ENCODE measurements around the gene CHL1. TPM values are rescaled to one million over a fixed set of nuclear protein-coding genes. Genes with fewer than 3 reads are reported as not detected.

Gene CHL1
- total RNA-seq, 2 experiments from 2014 or later, result not detected

- intact Hi-C loops (cut with micrococcal nuclease), result no loop called here
- no peak for DNase-seq
Measured at GRCh38 chr3:453106-453505, 256.5 kb downstream of the CHL1 start.

GRCh38 chr3:454986-455385, 258.4 kb downstream of the CHL1 start:
- H3K27ac Mint-ChIP-seq, result no peak overlapping the region
- H3K9me3 Mint-ChIP-seq, result peaks cover 3% of the 10 kb centered on the region
- ChIA-PET POLR2A (no interaction called here), CTCF (no interaction called here)
- DNase-seq, result no peak
- no peak overlapping the region for H3K4me3 Mint-ChIP-seq
- H3K36me3 Mint-ChIP-seq, result no peaks in the 10 kb centered on the region
- no peaks in the 10 kb centered on the region for H3K27me3 Mint-ChIP-seq
- no peaks in the 10 kb centered on the region for H3K4me1 Mint-ChIP-seq (ENCODE audit: low read depth)
- intact Hi-C loops (cut with micrococcal nuclease), result no loop called here

More at GRCh38 chr3:453106-453505, 256.5 kb downstream of the CHL1 start:
- CTCF ChIA-PET, result no interaction called here
- no peak overlapping the region for H3K4me3 Mint-ChIP-seq
- H3K36me3 Mint-ChIP-seq, result no peaks in the 10 kb centered on the region
- no peak overlapping the region for H3K27ac Mint-ChIP-seq
- POLR2A ChIA-PET, result no interaction called here
- no peaks in the 10 kb centered on the region for H3K4me1 Mint-ChIP-seq (ENCODE audit: low read depth)
- no peaks in the 10 kb centered on the region for H3K27me3 Mint-ChIP-seq
- peaks cover 3% of the 10 kb centered on the region for H3K9me3 Mint-ChIP-seq

GRCh38 chr3:458124-458523, 261.6 kb downstream of the CHL1 start:
- H3K4me1 Mint-ChIP-seq (ENCODE audit: low read depth), result no peaks in the 10 kb centered on the region

GRCh38 chr3:458653-459310, 262.2 kb downstream of the CHL1 start:
- ChIA-PET CTCF (no interaction called here), POLR2A (no interaction called here)
- intact Hi-C loops (cut with micrococcal nuclease), result no loop called here
- DNase-seq, result no peak
- Mint-ChIP-seq H3K9me3 (peaks cover 3% of the 10 kb centered on the region), H3K4me3 (no peak overlapping the region), H3K4me1 (ENCODE audit: low read depth) (no peaks in the 10 kb centered on the region), H3K27me3 (no peaks in the 10 kb centered on the region), H3K27ac (no peak overlapping the region), H3K36me3 (no peaks in the 10 kb centered on the region)

More at GRCh38 chr3:458124-458523, 261.6 kb downstream of the CHL1 start:
- H3K36me3 Mint-ChIP-seq, result no peaks in the 10 kb centered on the region
- no peaks in the 10 kb centered on the region for H3K27me3 Mint-ChIP-seq
- ChIA-PET CTCF (no interaction called here), POLR2A (no interaction called here)
- no peak overlapping the region for H3K27ac Mint-ChIP-seq
- no peak for DNase-seq
- intact Hi-C loops (cut with micrococcal nuclease), result no loop called here
- peaks cover 3% of the 10 kb centered on the region for H3K9me3 Mint-ChIP-seq
- no peak overlapping the region for H3K4me3 Mint-ChIP-seq

Measured in activated CD4-positive, alpha-beta memory T cell treated with anti-CD3 and anti-CD28 coated beads for 36 hours (primary cell).